KG1 (cell line): ENCODE measurements around the gene PELI2.

Experiments
- DNase-seq: peaks from one replicate; lab custom pipeline; 2025; lab: John Stamatoyannopoulos, UW

The PELI2 gene

GRCh38 chr14:56205881-56206280 lies 87.7 kb downstream of the PELI2 start:
- DNase-seq = no peak

GRCh38 chr14:56206596-56206995 lies 88.4 kb downstream of the PELI2 start:
- DNase-seq = no peak

- DNase-seq = no peak
Measured at GRCh38 chr14:56207626-56208292, 89.5 kb downstream of the PELI2 start.

GRCh38 chr14:56208520-56208919 lies 90.3 kb downstream of the PELI2 start:
- DNase-seq = no peak

- DNase-seq = no peak
Measured at GRCh38 chr14:56210571-56210970, 92.4 kb downstream of the PELI2 start.

GRCh38 chr14:56211084-56211483 lies 92.9 kb downstream of the PELI2 start:
- no peak for DNase-seq

GRCh38 chr14:56211844-56212243 lies 93.6 kb downstream of the PELI2 start:
- no peak for DNase-seq

GRCh38 chr14:56212521-56212920 lies 94.3 kb downstream of the PELI2 start:
- DNase-seq = no peak

GRCh38 chr14:56213306-56213705 lies 95.1 kb downstream of the PELI2 start:
- no peak for DNase-seq

- no peak for DNase-seq
Measured at GRCh38 chr14:56215180-56215579, 97.0 kb downstream of the PELI2 start.

- no peak for DNase-seq
Measured at GRCh38 chr14:56216626-56217379, 98.6 kb downstream of the PELI2 start.

GRCh38 chr14:56217380-56218045 lies 99.3 kb downstream of the PELI2 start:
- no peak for DNase-seq

- DNase-seq = no peak
Measured at GRCh38 chr14:56219666-56220413, 101.6 kb downstream of the PELI2 start.

GRCh38 chr14:56221382-56222128 lies 103.3 kb downstream of the PELI2 start:
- DNase-seq = no peak

- no peak for DNase-seq
Measured at GRCh38 chr14:56224229-56224628, 106.0 kb downstream of the PELI2 start.

GRCh38 chr14:56224691-56225681 lies 106.8 kb downstream of the PELI2 start:
- DNase-seq = no peak

- no peak for DNase-seq
Measured at GRCh38 chr14:56235388-56235787, 117.2 kb downstream of the PELI2 start.

GRCh38 chr14:56237398-56237797 lies 119.2 kb downstream of the PELI2 start:
- DNase-seq = no peak

- no peak for DNase-seq
Measured at GRCh38 chr14:56241461-56241860, 123.2 kb downstream of the PELI2 start.

- no peak for DNase-seq
Measured at GRCh38 chr14:56243110-56243509, 124.9 kb downstream of the PELI2 start.
